SH-SY5Y (cell line): ENCODE data around the gene SLC46A2.

Experiments
- GATA2 ChIP-seq: IDR thresholded peaks from 2 replicates; pipeline ENCODE4 v1.6.1; 2011; ENCODE audit warnings: mild to moderate bottlenecking, low read depth, low read length
- GATA3 ChIP-seq: IDR thresholded peaks from 2 replicates; pipeline ENCODE4 v1.6.1; 2011; ENCODE audit warnings: low read depth, mild to moderate bottlenecking, low read length, moderate library complexity

GRCh38 chr9:112911736-112912135 is 21.1 kb upstream of the SLC46A2 start:
- TF ChIP-seq GATA2: no peak
- no peak for TF ChIP-seq GATA3
